Fibroblast of mammary gland (primary cell): ENCODE measurements around the gene YKT6.

Source experiments
- DNase-seq: peaks from one replicate; pipeline ENCODE4 v3.0.0-alpha.2; 2010; ENCODE audit warnings: low read depth
- H3K4me3 ChIP-seq: 2 replicates; pipeline ENCODE4 v1.5.1; 2011; ENCODE audit warnings: low read depth, mild to moderate bottlenecking, low read length, moderate library complexity; ENCODE audit not compliant: control insufficient read depth
- CTCF ChIP-seq: conservative IDR thresholded peaks from 2 replicates; pipeline ENCODE4 v1.5.1; 2011; ENCODE audit warnings: low read depth, low read length, inconsistent platforms; ENCODE audit not compliant: control insufficient read depth, insufficient read depth

The YKT6 gene

DNA sequence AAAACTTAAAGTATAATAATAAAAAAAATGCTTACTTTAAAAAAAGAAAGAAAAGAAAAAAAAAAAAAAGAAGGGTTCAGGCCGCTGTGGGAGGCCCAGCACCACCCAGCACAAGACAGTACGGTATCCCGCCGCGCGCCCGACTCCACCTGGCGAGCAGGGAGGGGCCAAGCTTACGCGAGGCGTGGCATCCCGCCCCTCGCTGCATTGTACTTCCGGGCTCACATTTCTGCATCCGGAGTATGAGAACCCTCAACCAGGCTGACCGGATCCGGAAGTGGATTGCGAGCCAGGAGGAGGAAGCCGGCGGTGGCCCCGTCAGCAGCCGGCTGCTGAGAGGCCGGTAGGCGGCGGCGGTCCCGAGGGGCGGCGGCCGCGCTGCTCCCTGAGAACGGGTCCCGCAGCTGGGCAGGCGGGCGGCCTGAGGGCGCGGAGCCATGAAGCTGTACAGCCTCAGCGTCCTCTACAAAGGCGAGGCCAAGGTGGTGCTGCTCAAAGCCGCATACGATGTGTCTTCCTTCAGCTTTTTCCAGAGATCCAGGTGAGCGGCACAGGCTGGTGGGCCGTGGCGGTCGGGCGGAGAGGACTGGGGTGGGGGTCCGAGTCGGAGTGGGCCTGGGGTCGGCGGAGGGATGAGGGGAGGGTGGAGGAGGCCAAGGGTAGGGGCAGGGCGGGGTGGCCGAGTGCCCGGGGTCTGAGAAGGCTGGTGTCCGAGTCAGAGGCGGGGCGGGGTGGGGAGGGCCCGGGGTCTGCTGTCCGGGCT lies at the start of gene YKT6:
YKT6 (plus strand) TSS at position 280 of the 763 bp plus-strand sequence; CDS start at position 438, 158 bp downstream.
- H3K4me3 ChIP-seq = peak within 1 kb of the TSS; percentile 97
- no peak for TF ChIP-seq CTCF
- DNase-seq = peak; percentile 91

GRCh38 chr7:44151956-44152355 lies 48.8 kb upstream of the YKT6 start:
- no peak for DNase-seq
- TF ChIP-seq CTCF = no peak
- no peak overlapping the region for H3K4me3 ChIP-seq

GRCh38 chr7:44152971-44153947 lies 47.5 kb upstream of the YKT6 start:
- H3K4me3 ChIP-seq = no peak overlapping the region
- TF ChIP-seq CTCF = no peak
- no peak for DNase-seq

- no peak for DNase-seq
- TF ChIP-seq CTCF = no peak
- H3K4me3 ChIP-seq = no peak overlapping the region
Observed at GRCh38 chr7:44153948-44154335, 46.8 kb upstream of the YKT6 start.

DNA sequence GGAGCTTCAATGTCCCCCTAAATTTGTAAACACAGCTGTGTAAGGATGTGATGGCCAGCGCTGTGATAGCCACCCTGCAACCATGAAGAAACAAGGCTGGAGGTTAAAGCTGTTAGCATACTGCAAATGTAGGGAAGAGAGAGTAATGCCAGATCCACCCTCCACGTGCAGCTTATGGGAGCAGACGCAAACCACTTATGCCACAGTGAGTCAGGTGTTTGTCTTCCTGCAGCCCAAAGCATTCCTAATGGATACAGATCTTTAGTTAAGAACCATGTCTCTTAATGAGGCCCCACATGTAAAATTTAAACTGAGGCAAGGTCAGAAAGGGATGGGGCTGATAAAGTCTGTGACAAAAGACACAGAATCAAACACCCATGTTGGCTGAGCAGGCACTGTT lies 46.1 kb upstream of the YKT6 start:
- no peak overlapping the region for H3K4me3 ChIP-seq
- no peak for TF ChIP-seq CTCF
- no peak for DNase-seq

- DNase-seq = no peak
- TF ChIP-seq CTCF = no peak
- H3K4me3 ChIP-seq = no peak overlapping the region
Observed at GRCh38 chr7:44155191-44156185, 45.3 kb upstream of the YKT6 start.
